ENCODE measurements around the gene ATP5PO. TPM values are rescaled to one million over a fixed set of nuclear protein-coding genes. Genes with fewer than 3 reads are reported as not detected.

Gene ATP5PO
- total and polyA plus RNA-seq, 2 of the 8 experiments (the other 6 are each of a cell fraction or from before 2014, with no cell fraction given): 251 to 267 TPM

DNA sequence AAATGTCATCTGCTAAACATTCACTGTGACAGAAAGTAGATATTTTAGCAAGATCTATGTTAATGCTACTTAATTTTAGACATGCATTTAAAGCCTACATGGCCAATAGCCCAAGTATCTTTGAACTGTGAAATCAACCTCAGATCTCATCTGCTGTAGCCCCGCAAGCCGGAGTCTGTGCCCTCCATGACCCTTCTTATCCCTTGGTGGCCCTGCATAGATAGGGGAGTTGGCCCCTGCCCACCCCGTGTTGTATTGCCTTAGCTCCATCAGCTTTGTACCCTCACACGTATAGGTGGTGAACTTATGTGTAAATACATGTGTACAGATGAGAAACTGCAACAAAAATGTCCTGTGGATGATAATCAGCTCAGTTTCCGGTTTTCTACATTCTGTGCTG lies 18.5 kb downstream of the ATP5PO start (continued):
- no peak for TF ChIP-seq MAFK (IDR thresholded peaks at IDR 0.05; ENCODE audit: low read depth, low read length)
- no peak for TF ChIP-seq SP4 (IDR thresholded peaks at IDR 0.05; ENCODE audit: low read length)
- no peak for TF ChIP-seq CTBP2 (IDR thresholded peaks at IDR 0.05; ENCODE audit: borderline replicate concordance, insufficient read depth, insufficient read length, low read length)
- no peak for TF ChIP-seq KDM1A (IDR thresholded peaks at IDR 0.05; ENCODE audit: borderline replicate concordance, low read length)
- TF ChIP-seq CEBPB (IDR thresholded peaks at IDR 0.05; ENCODE audit: low read depth, low read length): no peak
- no peak for TF ChIP-seq KDM4A (IDR thresholded peaks at IDR 0.05; ENCODE audit: low read depth, low read length, severe bottlenecking)
- TF ChIP-seq RBBP5 (IDR thresholded peaks at IDR 0.05; ENCODE audit: borderline replicate concordance, low read depth, low read length): no peak
